ENCODE results near the gene SMYD3. TPM values are rescaled to one million over a fixed set of nuclear protein-coding genes. Genes with fewer than 3 reads are reported as not detected.

The SMYD3 gene
- total RNA-seq, 1 donor: 45.5 TPM

DNA sequence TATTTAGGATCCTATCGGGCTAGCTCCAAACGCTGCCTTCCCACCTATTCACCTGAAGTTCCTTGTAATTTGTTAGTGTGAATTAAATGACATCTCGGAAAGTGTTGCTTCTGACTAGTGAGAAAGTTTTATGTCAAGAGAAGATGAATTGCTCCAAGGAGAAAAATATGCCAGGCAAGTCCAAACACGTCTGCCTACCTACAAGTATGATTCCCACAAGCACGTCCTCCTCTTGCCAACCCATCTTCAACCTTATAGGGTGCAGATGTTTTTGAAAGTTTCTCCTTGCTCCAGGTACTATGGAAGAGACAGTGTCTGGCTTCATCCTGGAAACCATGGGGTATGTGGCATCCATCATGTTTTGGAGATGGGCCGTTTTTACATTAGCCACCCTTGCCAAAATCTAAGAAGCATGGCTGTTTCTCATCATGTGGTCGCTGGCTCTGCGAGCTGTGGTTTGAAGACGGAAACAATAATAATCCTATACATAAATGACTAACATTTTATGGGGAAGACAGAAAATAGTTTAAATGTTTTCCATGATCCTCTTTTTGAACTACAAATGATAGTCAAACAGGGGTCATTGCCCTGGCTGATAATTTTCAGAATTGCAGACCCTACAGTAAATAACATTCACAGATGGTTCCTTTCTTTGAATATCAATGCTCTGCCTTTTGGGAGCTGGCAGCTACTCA lies 505.8 kb downstream of the SMYD3 start:
- TF ChIP-seq CTCF (IDR thresholded peaks at IDR 0.05; ENCODE audit: insufficient read depth, low read length): no peak
- peak; percentile 78 for DNase-seq (ENCODE audit: low read depth)
- H3K4me3 ChIP-seq (ENCODE audit: low read depth, low read length): no peak overlapping the region

DNA sequence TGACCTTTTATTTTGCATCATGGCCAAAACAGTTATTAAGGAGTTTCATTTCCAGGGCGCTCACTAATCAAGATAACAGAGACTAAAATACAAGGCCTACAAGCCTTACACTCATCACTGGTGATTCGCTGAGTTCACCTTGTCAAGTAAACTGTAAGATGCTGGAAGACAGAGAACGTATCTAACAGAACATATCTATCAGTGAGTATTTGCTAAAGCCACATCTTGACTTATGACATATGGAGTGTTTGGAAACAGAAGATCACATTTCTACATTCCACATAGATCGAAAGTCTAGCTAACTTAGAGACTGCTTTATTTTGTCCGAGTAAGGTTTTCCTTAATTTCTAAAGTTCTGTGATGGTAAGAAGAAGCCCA lies 506.5 kb downstream of the SMYD3 start:
- DNase-seq (ENCODE audit: low read depth): no peak
- TF ChIP-seq CTCF (IDR thresholded peaks at IDR 0.05; ENCODE audit: insufficient read depth, low read length): no peak
- no peak overlapping the region for H3K4me3 ChIP-seq (ENCODE audit: low read depth, low read length)

GRCh38 chr1:245999697-246000637 lies 507.1 kb downstream of the SMYD3 start:
- no peak for TF ChIP-seq CTCF (IDR thresholded peaks at IDR 0.05; ENCODE audit: insufficient read depth, low read length)
- DNase-seq (ENCODE audit: low read depth): no peak
- no peak overlapping the region for H3K4me3 ChIP-seq (ENCODE audit: low read depth, low read length)

DNA sequence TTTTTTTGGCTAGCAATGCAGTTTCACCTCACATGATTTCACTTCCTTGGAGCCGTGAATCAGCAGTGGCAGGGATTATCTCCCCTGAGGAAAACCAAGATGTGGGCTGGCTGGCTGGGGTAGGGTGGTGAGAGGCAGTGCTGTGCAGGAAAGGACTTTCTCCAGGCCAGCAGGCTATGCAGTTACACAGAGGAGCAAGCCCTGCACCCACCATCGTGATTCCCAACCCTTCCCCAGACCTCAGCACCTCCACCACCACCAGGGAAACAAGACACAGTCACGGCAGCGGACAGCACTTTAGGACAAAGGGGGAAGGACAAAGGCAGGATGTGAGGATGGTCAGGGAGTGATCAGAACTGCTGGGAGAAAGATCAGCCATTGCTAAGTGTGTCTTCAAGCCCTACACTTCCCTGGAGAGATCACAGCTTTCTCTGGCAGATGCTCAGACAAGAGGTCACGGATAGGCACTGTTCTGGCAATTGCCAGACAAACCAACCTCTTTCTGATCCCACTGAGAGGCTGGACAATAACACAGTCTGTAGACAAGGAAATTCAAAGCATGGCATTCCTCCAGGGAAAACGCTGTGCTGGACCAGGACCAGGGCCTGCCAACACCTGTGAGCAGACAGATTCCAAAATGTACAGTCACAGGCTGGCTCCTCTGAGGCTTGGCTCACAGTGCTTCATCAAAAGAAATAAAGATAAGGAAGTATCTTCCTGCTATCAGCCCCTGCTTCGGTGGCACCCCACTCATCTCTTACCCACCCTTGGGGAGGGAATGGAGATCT lies 509.4 kb downstream of the SMYD3 start:
- TF ChIP-seq CTCF (IDR thresholded peaks at IDR 0.05; ENCODE audit: insufficient read depth, low read length): no peak
- DNase-seq (ENCODE audit: low read depth): peak; percentile 85
- no peak overlapping the region for H3K4me3 ChIP-seq (ENCODE audit: low read depth, low read length)

DNA sequence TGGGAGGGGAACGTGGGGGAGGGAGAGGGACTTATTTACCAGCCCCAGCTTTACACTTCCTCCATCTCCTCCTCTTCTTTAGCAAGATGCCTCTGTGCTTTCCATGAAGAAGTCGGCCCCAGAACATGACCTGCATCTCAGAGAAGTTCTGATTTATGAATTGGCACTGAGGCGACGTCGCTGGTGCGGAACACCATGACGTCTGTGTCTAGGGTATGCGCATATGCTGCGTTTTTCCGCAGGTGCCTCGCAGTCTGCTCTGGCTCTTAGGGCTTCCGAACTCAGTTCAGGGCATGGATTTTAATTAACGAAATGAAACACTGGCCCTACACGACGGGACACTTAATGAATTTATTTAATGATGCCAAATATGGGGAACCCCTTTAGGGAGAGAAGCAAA lies 510.3 kb downstream of the SMYD3 start:
- TF ChIP-seq CTCF (IDR thresholded peaks at IDR 0.05; ENCODE audit: insufficient read depth, low read length): no peak
- no peak for DNase-seq (ENCODE audit: low read depth)
- no peak overlapping the region for H3K4me3 ChIP-seq (ENCODE audit: low read depth, low read length)

DNA sequence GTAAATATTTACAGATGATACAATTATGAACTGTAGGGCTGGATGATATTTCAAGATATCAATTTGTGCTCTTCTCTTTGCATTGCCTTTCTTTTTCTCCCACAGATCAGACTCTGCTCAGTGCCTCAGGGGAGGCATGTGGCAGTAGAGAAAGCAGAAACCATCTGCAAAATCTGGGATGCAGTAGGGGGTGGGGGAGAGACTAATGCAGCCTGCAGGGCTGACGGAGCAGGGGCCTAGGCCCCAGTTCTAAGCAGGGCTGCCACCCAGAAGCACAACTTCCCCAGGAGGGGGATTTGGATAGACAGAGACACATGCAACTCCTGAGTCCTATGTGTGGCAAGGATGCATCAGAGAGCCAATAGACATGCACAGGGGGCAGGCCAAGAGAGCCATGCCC lies 511.6 kb downstream of the SMYD3 start:
- TF ChIP-seq CTCF (IDR thresholded peaks at IDR 0.05; ENCODE audit: insufficient read depth, low read length): no peak
- DNase-seq (ENCODE audit: low read depth): no peak
- H3K4me3 ChIP-seq (ENCODE audit: low read depth, low read length): no peak overlapping the region

Measured in fibroblast of the aortic adventitia (primary cell).